GM04503 (cell line): ENCODE results near the gene CAMTA1.
"Not testable (repeated sequence)": the region's sequence is repeated elsewhere in the genome, so short reads cannot be mapped to it uniquely, and the experiment has no call there.

Source experiments
- DNase-seq: peaks from one replicate; pipeline ENCODE4 v3.0.0-alpha.2; 2012; ENCODE audit warnings: low read depth

Gene CAMTA1

DNA sequence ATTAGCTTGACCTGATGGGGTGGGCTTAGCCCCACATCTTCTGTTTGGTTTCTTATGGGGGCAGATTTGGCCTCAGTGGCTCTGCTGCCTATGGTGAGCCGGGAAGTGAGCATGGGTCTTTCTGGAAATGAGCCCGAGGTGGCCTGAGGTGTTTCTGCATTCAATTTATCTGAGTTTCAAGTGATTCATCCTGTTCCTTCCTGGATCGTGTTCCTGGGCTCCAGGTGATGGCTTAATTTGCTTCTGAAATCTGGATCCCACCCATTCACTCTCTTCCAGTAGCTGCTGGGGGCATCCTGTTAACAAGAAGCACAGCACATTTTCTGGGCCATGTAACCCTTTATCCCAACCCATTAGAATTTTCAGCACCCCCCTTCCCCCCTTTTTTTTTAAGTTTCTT, 324.6 kb downstream of the CAMTA1 start:
- DNase-seq, result no peak

DNA sequence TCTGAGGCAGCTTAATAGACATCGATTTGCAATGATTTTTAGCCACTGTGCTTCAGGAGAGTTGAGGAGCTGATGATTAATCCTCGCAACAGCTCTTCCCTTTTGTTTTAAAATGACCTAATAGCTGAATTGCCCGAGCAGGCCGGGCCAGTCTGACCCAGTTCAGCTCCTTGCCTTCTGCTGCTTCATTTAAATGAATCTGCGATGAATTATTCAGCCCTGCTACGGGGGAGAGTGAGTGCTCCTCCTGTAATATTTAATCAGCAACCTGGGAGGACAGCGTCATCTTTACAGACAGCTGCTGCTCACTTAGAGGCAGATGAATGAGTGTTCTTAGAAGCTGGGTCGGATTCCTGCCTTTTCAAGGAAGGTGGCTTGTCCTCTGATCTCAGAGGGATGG, 325.1 kb downstream of the CAMTA1 start:
- DNase-seq, result no peak

DNA sequence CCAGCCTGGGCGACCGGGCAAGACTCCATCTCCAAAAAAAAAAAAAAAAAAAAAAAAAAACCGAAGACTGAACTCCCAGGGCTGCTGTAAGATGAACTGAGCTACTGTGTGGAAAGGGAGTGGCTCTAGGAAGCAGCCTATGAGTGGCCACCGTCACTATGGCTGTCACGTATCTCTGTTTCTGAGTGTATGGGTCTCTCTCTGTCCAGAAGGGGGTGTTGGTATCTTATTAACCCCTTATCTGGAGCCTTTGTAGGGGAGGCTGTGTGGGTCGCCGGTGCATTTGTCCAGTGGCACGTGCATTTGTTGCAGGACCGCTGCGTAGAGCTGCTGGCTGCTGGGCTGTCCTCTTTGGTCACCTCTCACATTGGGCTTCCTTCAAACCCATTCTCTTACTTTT, 326.6 kb downstream of the CAMTA1 start:
- no peak for DNase-seq

DNA sequence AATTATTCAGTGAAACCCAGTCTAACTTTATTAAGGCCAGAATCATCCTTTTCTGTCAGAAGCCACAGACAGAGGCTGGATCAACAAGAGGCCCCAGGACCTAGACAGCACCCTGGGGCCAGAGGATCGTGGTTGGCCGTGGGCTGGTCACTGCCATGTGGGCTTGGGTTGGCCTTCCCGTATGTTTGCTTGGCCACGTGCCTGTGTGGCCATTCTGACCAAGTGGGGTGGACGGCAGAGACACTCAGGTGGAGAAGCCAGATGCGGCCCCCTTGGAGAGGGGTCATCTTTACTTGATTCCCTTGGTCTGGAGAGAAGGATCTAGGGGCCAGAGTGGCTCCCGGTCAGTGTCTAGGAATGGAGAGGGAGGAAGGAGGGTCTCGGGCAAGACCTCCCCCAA, 327.9 kb downstream of the CAMTA1 start:
- DNase-seq, result no peak

DNA sequence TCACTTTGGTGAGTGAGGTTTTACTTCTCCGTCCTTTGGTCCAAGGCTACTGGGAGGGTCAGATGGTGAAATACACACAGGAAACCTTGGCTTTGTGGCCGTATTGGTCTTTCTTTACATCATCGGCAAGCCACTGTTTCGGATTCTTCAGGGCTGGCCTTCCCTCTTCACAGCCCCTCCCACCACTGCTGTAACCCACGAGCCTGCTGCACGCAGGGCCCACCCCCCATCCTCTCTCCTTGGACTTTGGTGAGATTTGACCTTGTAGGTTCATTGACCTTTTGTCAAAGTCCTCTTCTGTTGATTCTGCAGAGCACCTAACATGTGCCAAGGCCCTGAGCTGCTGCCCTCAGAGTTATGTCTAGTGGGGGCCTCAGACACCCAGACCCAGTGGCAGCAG, 328.6 kb downstream of the CAMTA1 start:
- DNase-seq, result no peak

DNA sequence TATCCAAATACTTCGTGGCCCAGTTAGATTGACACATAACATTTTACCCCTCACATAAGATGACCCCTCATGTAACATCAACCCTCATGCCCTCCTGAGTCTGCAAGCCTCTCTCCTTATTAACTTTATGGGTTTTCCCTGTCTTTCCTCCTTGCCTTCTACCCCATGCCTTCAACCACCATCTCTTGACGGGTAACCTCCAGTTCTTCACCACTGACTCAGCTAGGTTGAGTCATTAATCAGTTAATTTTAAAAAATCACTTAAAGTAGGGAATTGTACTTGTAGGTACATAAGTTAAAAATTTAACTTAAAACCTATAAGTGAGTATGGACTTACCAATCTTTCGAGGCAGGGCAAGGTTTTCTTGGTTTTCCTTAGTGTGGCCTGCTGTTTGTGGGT, 330.7 kb downstream of the CAMTA1 start:
- no peak for DNase-seq

DNA sequence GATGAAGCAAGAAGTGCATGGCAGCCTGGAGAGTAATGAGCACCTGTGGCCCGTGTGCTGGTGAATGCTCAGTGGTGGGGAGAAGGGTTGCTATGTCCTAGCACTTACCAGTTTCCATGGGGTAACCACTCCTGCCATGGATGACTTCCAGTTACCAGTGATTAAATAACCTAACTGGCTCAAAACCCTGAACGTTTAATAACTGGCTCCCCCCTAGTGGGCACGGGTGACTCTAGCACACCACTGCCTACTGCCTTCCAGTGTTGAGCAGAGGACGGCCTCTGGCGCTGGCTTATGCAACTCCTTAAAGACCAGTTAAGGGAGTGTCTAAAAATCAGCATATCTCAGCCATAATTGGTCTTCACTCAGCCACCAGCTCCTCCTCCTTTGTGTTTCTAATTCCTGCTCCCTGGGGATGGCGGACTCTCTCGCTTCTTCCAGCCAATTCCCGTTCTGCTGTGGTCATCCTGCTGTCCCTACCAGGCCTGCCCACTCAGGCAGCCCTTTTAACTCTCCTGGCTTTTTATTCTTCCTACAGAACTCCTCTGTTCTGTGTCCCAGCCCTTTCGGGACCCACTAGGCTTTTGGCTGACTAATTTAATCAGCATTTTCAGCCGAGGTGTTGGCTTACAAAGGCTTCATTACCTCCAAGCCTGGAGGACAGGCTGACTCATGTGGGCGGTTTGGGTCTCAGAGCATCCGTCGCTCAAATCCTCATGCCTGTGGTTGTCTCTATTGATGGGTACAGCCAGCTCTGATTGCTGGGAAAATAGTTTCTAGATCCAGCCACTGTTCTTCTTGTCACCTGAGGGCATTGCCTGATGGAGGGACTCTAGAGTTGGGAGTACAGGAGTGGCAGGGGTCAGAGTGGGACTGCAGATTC, 332.4 kb downstream of the CAMTA1 start:
- DNase-seq, result peak; percentile 75

DNA sequence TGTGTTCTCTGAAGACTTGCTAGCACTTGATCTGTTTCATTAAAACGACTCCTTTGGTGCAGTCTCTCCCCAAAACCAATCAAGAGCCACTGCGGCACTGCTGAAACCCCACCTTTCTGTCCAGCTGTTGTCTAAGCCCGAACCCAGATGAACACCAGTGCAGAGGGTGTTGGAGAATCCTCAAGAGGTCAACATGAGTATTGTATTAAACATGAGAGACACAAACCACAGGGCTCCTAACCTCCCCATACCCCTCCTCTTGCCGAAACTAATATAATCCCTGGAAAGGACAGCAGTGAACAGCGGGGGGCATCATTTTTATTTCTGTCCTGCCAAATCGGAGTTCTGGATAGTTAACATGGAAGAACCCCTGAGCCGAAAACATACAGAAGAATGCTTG, 333.9 kb downstream of the CAMTA1 start:
- no peak for DNase-seq

DNA sequence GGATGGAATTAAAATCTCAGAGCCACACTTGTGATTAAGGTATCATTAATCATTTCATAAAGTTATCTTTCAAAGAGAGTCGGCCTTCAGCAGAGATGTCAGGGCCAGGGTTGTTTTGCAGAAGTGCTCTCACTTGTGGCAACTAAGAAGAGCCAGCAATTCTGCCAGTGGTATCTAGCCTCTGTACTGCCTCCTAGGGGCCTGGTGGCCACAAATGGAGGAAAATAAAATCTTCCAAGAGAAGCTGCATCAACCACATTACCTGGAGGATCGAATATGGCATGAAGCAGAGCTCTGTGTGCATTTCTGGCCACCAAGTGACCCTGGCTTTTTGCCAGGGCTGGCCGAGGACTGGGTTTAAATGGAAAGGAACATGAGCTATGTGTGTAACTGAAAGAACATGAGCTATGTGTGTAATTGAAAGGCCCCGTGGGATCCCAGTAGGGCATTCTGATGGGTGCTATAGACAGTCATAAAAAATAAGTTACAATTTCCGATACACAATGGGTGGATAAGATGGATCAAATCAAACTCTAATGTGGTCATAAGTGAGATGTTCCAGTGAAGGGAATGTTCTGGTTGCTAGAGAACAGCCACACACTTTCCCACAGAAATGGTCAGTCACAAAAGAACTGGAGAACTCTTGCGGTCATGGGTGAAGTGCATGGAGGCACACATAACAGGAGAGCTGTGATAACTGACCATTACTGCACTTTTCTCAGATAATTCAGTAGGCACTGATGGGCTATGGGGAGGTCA, 335.8 kb downstream of the CAMTA1 start:
- DNase-seq, result no peak

DNA sequence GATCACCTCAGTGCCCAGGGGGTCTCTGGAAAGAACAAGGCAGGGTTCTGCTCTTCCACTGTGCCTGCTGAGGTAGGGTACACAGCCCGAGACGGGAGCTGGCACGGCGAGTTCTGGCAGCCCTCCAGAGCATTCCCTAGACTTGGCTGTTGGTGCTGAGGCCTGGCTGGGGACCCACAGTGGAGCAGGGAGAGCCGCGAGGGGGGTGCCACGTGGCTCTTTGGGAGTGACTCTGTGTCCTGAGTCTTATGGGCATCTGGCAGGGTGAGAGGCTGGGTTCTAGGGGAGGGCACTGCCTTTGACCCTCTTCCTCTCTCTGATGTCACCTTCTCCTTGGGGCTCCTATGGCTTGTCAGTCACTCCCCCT, 336.4 kb downstream of the CAMTA1 start:
- DNase-seq, result no peak

DNA sequence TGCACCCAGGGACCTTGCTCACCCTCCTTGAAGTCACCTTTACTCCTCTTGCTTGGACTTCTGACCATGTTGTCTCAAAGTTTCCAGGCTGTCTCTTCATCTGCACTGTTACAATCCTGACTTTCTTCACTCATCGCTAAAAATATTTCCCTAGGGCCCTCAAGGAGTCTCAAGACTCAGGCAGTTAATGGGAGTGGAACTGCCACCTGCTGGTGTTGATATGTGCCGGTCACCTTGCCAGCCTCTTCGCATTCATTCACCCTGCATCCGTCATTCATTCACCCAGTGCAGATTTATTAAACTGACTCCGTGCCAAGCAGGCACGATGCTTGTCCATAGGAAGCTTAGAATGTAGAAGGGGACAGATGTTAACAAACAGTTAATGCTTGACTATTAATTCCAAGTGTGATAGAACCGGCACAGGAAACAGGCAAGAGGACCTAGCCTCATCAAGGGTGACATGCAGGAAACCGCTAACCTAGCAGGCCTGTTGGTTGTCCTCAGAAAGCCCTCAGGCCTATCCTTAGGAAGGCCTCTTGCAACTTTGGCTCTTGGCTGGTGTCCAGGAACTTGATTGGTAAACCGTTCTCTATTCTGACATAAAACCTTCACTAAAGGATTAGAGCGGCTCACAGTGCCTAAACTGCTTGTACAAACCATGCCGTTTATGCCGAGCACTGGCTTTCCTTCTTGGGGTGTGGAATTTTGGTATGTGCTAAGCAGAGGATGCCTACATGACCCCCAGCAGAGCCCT, 342.2 kb downstream of the CAMTA1 start:
- DNase-seq, result no peak

DNA sequence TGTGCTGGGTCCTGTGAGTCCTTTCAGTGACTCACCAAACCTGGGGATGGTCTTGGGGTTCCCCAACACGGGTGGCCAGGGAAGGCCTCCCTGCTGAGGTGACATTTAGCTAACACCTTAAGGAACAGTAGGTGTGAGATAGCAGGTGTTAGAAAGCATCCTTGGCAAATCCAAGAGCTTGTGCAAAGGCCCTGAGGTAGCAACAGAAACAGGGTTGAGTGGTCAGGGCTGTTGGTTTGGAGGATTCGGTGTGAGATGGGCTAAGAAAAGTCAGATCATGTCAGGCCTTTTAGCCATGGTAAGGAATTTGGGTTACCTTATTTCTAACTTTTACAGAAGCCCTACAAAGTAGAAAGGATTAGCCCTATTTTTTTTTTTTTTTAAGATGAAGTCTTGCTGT, 343.0 kb downstream of the CAMTA1 start:
- no peak for DNase-seq

DNA sequence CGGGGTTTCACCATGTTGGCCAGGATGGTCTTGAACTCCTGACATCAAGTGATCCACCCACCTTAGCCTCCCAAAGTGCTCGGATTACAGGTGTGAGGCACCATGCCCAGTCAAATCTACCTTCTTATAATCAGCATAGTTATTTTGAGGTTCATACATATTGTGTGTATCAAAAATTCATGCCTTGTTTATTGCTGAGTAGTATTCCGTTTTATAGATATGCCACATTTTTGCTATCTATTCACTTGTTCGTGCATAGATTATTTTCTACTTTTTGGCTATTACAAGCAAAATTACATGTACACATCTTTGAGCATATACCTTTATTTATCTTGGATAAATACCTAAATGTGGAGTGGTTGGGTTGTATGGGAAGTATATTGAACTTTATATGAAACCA, 344.9 kb downstream of the CAMTA1 start:
- DNase-seq, result no peak

DNA sequence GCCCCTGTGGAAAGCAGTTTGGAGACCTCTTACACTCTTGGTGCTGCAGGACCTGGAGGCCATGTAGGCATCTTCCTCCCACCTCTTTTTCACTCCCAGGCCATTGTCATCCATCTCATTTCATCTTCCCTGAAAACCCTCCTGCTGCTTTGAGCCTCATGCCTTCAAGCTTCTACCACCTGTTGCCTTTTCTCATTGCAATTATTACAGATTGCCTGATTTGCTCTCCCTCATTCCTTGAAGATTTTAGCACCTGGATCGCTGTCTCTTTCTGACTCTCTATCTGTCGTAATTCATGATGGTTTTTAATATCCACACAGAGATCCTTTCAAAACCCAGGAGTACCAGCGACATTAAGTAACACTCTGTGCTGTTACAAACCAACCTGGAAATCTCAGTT, 350.2 kb downstream of the CAMTA1 start:
- DNase-seq, result no peak

DNA sequence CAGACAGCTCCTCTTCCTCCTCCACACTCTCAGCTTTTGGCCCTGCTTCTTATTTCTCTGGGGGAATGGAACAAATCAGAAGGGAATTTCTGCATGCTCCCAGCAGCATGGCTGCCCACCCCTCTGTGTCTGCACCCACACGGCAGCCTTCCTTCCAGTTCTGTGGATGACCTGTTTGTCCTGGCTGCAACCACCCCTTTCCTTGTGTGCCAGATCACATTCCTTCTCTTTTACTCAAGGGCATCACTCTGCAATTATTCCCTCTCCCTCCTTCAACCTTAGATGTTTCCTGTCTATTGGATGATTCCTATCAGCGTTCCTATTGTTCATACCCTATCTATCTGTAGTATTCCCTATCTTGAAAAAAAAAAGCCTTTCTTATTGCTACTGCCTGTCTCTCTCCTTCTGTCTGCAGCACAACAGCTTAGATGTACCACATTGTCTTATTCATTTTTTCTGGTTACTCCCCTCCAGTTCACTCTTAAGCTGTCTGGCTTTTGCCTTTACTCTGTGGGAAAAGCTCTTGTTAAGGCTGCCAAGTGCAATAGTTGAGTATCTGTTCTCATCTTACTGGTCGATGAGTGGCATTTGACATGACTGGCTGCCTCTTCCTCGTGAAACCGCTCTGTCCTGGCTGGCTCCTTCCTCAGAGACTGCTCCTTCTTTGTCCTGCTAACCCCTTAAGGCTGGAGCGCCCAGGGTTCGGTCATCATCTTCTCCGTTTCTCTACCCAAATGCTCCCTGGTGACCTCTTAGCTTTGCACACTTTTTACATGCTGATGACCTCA, 351.1 kb downstream of the CAMTA1 start:
- DNase-seq, result no peak

DNA sequence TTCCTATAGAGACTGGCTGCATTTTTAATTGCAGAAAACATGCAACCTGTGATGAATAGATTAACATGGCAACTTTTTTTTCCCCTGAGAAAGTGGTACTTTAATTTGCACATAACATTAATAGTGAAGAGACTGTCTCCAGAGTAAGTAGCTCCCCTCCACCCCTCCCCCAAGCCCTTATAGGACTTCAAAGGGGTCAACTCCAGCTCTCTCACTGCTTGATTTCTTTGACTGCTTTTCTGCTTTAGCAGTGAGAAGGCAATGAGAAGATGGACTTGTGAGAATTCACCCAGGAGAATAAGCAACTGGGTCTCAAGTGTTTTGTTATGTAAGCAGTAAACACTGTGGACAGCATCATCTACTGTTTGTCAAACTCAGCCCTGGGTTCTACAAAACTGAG, 355.0 kb downstream of the CAMTA1 start:
- no peak for DNase-seq

DNA sequence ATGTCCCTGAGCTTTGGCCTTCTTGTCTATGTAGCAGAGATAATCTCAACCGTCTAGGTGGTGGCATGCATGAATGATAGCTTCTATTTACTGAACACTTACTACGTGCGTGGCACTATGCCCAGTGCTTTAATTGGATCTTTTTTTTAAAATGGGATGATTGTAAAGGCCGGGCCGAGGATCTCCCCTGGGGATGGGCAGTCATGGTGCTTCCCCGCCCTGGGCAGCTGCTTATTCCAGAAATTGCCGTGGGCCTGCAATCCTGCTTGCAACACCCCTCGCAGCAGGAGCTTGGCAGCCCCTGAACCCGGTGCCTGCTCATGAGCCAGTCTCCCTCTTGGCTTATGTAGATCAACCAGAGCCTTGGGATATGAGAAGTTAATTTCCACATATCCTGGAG, 360.7 kb downstream of the CAMTA1 start:
- no peak for DNase-seq

DNA sequence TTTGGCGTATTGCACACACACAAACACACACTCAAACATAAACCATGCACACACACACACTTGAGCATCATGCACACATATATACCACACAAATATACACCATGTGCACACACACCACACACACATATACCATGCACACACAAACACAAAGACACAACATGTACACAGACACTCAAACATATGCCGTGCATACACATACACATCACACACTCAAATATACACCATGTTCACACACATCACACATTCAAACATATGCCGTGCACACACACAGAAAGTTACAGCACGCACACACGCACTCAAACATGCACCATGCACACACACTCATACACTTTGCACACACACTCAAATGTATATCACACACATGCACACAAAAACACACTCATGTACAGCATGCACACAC, 361.5 kb downstream of the CAMTA1 start:
- DNase-seq, result no peak

DNA sequence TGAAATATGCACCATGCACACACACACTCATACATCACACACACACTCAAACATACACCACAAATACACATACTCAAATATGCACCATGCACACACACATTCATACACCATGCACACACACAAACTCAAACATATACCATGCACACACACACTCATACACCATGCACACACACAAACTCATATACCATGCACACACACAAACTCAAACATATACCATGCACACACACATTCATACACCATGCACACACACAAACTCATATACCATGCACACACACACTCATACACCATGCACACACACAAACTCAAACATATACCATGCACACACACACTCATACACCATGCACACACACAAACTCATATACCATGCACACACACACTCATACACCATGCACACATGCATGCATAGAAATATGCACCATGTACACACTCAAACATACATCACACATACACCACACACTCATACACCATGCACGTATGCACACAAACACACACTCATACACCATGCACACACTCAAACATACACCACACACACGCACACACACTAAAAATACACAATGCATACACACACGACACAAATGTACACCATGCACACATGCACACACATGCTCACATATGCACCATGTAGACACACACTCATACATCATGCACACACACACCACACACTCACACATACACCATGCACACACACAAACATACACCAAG, 362.5 kb downstream of the CAMTA1 start:
- not testable (repeated sequence) for DNase-seq

DNA sequence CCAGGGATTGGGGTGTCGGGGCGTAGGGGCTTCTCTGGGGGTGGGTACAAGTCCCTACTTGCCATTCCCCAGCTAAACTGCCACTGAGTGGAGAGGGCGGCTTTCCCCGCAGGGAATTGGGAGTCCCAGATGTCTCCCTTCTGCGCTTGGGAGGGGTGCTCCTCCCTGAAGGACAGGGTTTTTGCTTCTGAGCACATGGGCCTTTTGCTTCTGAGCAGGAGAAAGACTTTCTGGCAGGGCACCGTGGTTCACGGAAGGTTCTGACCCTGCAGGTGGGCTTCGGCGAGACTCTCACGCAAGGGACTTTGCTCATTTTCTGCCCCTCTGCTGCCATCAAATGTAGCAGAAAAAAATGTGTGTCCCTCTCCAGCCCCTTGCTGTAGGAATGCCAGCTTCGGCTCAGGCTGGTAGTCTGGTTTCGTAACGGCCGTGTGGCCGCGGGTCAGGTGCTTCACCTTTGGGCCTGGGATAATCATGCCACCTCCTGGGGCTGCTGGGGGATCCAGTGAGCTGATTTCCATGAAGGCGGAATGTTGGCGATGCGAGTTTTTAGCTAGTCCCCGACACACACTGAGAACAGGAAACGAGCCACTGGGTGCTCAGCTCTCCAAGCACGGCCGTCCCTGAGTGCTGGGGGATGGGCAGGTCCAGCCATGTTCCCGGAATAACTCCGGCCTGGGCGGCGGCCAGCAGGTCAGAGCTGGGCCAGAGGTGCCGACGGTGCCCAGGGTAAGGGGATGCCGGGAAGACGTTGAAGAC, 364.0 kb downstream of the CAMTA1 start:
- no peak for DNase-seq
